D721Med (cell line): Measurements from ENCODE around the gene IRF8.

ENCODE experiments used
- DNase-seq: peaks from one replicate; pipeline ENCODE4 v3.0.0; 2011; ENCODE audit warnings: low spot score; ENCODE audit not compliant: insufficient read length
- FAIRE-seq: peaks from 2 replicates; lab custom pipeline; 2011; peaks lifted over from hg19 to GRCh38; lab: Jason Lieb, UNC
- TF ChIP-seq, protein P1 (sequence below): IDR thresholded peaks from 2 replicates; pipeline ENCODE4 v1.5.1; 2012; ENCODE audit warnings: mild to moderate bottlenecking, control low read depth; ENCODE audit not compliant: insufficient read depth; ENCODE audit errors: missing control alignments

Gene IRF8

DNA sequence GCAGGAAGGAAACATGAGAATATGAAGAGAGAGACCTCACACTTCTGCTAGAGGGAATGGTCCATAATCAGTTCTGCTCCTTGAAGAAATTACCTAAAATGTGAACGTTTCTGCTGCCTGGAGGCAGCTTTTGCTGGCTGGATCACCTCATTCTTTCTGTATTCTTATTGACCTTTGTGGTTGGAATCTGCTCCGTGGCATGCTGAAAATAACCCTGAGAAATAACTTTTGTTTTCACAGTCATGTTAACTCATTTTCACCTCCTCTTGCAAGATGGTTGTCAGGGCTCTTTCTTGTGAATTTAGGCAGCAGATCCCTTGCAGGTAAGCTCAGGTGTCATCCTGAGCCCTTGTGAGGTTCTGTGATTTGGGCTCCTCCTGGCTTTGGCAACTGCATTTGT, 70.2 kb downstream of the IRF8 start:
- DNase-seq (no peak), FAIRE-seq (no peak)
- TF ChIP-seq, protein P1, sequence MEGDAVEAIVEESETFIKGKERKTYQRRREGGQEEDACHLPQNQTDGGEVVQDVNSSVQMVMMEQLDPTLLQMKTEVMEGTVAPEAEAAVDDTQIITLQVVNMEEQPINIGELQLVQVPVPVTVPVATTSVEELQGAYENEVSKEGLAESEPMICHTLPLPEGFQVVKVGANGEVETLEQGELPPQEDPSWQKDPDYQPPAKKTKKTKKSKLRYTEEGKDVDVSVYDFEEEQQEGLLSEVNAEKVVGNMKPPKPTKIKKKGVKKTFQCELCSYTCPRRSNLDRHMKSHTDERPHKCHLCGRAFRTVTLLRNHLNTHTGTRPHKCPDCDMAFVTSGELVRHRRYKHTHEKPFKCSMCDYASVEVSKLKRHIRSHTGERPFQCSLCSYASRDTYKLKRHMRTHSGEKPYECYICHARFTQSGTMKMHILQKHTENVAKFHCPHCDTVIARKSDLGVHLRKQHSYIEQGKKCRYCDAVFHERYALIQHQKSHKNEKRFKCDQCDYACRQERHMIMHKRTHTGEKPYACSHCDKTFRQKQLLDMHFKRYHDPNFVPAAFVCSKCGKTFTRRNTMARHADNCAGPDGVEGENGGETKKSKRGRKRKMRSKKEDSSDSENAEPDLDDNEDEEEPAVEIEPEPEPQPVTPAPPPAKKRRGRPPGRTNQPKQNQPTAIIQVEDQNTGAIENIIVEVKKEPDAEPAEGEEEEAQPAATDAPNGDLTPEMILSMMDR: no peak

DNA sequence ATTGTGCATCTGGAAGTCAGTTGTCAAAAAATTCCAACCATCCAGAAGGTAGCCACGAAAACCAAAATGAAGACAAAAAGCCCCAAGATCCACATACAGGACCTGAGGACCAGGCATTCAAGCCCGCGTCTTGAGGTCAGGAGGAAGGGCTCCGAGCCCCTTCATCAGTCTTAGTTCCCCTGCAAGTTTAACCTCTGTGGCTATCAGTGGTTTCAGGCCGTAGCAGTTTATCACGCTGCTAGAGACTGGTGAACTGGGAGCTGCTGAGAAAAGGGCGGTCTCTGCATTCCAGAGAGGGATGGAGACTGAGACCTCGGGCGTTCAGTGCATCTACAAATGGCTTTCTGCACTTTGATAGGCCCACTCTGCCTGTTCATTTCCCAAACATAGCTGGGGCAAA, 70.6 kb downstream of the IRF8 start:
- DNase-seq: no peak
- no peak for FAIRE-seq
- TF ChIP-seq, protein P1: no peak

DNA sequence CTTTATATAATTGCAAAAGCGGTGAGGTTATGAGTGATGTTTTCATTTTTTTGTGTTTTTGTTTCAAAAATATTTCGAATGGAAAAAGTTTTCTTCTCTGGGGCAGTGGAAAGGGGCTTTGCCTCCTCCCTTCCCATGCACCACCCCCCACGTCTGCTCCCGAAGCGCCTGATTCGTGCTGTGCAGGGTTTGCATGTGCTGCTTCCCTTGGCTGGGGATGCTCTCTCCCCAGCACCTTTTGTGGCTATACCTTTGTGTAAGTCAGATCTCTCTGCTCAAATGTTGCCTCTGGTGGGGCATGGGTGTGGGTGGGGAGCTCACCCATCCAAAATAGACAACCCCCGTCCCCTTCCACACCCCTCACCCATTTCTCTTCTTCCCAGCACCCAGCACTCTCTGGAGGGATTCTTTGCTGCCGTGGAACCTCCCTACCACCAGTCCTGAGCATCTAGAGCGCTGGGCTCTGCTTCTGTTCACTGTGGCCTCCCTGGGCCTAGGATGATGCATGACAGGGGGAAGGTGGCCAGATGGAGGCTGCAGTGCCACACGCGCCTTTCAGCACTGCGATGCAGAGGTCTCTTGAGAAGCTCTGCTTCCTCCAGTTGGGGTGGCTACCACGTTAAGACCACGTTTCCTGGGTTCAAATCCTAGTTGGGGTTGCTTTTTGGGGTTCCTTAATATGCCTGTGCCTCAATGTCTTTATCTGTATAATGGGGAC, 71.2 kb downstream of the IRF8 start:
- TF ChIP-seq, protein P1: no peak
- DNase-seq (no peak), FAIRE-seq (no peak)

DNA sequence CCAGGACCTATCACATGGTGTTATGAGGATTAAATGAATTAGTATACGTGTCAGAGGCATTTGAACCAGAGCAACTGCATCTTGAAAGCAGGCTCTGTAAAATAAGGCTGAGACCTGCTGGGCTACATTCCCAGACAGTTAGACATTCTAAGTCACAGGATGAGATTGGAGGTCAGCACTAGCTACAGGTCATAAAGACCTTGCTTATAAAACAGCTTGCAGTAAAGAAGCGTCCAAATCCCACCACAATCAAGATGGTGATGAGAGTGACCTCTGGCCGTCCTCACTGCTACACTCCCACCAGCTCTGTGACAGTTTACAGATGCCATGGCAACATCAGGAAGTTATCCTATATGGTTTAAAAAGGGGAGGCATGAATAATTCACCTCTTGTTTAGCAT, 71.8 kb downstream of the IRF8 start:
- DNase-seq (no peak), FAIRE-seq (no peak)
- TF ChIP-seq, protein P1: no peak
